HFFc6 (cell line): ENCODE results near the gene MORN5. TPM values are rescaled to one million over a fixed set of nuclear protein-coding genes. Genes with fewer than 3 reads are reported as not detected.
A peak's percentile ranks its signal among the peaks of the same experiment; 100 is the strongest.

Experiments
- DNase-seq: peaks from one replicate; pipeline ENCODE4 v3.0.0-alpha.2; 2018
- H3K27ac Mint-ChIP-seq: 2 replicates; pipeline ENCODE4 v1.8.0; 2020; ENCODE audit warnings: mild to moderate bottlenecking, mixed read lengths
- H3K27me3 Mint-ChIP-seq: 2 replicates; pipeline ENCODE4 v1.8.0; 2021; ENCODE audit warnings: mild to moderate bottlenecking, moderate library complexity, mixed read lengths; ENCODE audit not compliant: insufficient read depth
- H3K36me3 Mint-ChIP-seq: 2 replicates; pipeline ENCODE4 v1.8.0; 2021; ENCODE audit warnings: low read depth, mixed read lengths
- H3K4me1 Mint-ChIP-seq: 2 replicates; pipeline ENCODE4 v1.8.0; 2020; ENCODE audit warnings: low read depth, mixed read lengths
- H3K4me3 Mint-ChIP-seq: 2 replicates; pipeline ENCODE4 v1.8.0; 2020; ENCODE audit warnings: mild to moderate bottlenecking, moderate library complexity, mixed read lengths
- H3K9me3 Mint-ChIP-seq: 2 replicates; pipeline ENCODE4 v1.8.0; 2020; ENCODE audit warnings: mild to moderate bottlenecking, mixed read lengths
- total RNA-seq, 6 experiments: library from RNA; stranded (reverse); fragmentation: NEBNext Ultra II Directional; extraction: Animal tissue kit (Norgen Biotek cat#: 25700); gene quantifications; 2 replicates in 1 of 6; 3 replicates in 5 of 6; pipeline ENCODE4 v1.2.3, GENCODE V29; 2021
- TF ChIP-seq, protein P1 (sequence below): fragments of 200-600 bp; sonication (generic); IDR thresholded peaks from 2 replicates; pipeline ENCODE4 v1.5.0; 2021; ENCODE audit warnings: antibody characterized with exemption, mild to moderate bottlenecking

MORN5 gene
- total RNA-seq, 6 experiments from 2014 or later, result not detected

GRCh38 chr9:122122468-122122867 is 37.2 kb upstream of the MORN5 start:
- TF ChIP-seq, protein P1, sequence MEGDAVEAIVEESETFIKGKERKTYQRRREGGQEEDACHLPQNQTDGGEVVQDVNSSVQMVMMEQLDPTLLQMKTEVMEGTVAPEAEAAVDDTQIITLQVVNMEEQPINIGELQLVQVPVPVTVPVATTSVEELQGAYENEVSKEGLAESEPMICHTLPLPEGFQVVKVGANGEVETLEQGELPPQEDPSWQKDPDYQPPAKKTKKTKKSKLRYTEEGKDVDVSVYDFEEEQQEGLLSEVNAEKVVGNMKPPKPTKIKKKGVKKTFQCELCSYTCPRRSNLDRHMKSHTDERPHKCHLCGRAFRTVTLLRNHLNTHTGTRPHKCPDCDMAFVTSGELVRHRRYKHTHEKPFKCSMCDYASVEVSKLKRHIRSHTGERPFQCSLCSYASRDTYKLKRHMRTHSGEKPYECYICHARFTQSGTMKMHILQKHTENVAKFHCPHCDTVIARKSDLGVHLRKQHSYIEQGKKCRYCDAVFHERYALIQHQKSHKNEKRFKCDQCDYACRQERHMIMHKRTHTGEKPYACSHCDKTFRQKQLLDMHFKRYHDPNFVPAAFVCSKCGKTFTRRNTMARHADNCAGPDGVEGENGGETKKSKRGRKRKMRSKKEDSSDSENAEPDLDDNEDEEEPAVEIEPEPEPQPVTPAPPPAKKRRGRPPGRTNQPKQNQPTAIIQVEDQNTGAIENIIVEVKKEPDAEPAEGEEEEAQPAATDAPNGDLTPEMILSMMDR, result no peak
- Mint-ChIP-seq H3K27ac (no peak overlapping the region), H3K27me3 (peaks cover 8% of the 10 kb centered on the region; the same call in 1 of the 2 replicates), H3K9me3 (no peaks in the 10 kb centered on the region), H3K36me3 (no peaks in the 10 kb centered on the region), H3K4me1 (peaks cover 23% of the 10 kb centered on the region), H3K4me3 (no peak overlapping the region)
- DNase-seq, result no peak

- Mint-ChIP-seq H3K27me3 (peaks cover 8% of the 10 kb centered on the region; the same call in 1 of the 2 replicates), H3K4me1 (peaks cover 24% of the 10 kb centered on the region), H3K36me3 (no peaks in the 10 kb centered on the region)
Measured at GRCh38 chr9:122122903-122123632, 36.6 kb upstream of the MORN5 start.

DNA sequence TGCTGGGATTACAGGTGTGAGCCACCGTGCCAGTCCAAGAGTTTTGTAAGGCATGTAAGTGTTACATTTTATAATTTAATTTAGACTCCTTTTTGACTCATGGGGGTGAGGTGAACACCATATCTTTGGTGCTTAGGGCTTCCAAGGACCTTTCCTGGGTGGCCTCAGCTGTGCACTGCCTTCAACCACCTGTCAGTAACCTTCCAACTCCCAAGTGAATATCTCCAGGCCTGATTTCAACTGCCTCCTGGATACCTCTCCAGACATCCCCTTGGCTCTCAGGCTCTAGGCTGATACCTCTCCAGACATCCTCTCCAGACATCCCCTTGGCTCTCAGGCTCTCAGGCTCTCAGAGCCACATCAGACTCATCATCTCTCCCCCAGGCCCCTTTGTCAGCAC is 35.7 kb upstream of the MORN5 start:
- Mint-ChIP-seq H3K27ac (no peak overlapping the region), H3K4me1 (peaks cover 24% of the 10 kb centered on the region), H3K27me3 (peaks cover 8% of the 10 kb centered on the region; the same call in 1 of the 2 replicates), H3K9me3 (no peaks in the 10 kb centered on the region), H3K4me3 (no peak overlapping the region), H3K36me3 (no peaks in the 10 kb centered on the region)
- DNase-seq, result no peak
- TF ChIP-seq, protein P1, result no peak; the same call in 1 of the 2 replicates

More at GRCh38 chr9:122122903-122123632, 36.6 kb upstream of the MORN5 start:
- peak; percentile 41 for DNase-seq
- TF ChIP-seq, protein P1, result peak; percentile 99
- Mint-ChIP-seq H3K27ac (no peak overlapping the region), H3K4me3 (no peak overlapping the region), H3K9me3 (no peaks in the 10 kb centered on the region)

GRCh38 chr9:122124528-122124927 is 35.2 kb upstream of the MORN5 start:
- H3K27me3 Mint-ChIP-seq, result peaks cover 8% of the 10 kb centered on the region; the same call in 1 of the 2 replicates
- no peaks in the 10 kb centered on the region for H3K9me3 Mint-ChIP-seq
- no peaks in the 10 kb centered on the region for H3K36me3 Mint-ChIP-seq
- H3K4me1 Mint-ChIP-seq, result peaks cover 24% of the 10 kb centered on the region
- no peak overlapping the region for H3K27ac Mint-ChIP-seq
- TF ChIP-seq, protein P1, result no peak
- no peak for DNase-seq
- no peak overlapping the region for H3K4me3 Mint-ChIP-seq

DNA sequence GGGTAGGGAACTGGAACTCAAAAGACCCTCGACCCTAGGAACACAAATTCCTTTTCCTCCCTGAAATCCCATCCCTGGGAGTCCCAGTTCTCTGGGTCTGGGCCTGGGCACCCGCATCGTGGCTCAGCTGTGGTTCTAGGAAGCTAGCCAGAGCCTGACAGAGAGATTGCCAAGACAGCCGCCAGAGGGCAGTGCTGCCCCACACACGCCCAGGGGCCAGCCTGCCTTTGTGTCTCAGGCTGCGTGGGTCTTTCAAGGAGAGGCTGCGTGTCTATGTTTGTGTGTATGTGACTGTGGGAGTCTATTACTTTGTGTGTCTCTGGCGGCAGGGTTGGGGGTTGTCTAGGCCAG is 34.6 kb upstream of the MORN5 start:
- TF ChIP-seq, protein P1, result peak; percentile 98
- H3K27ac Mint-ChIP-seq, result peak overlapping the region; percentile 20
- peaks cover 24% of the 10 kb centered on the region for H3K4me1 Mint-ChIP-seq
- no peaks in the 10 kb centered on the region for H3K9me3 Mint-ChIP-seq
- H3K27me3 Mint-ChIP-seq, result peaks cover 8% of the 10 kb centered on the region; the same call in 1 of the 2 replicates
- H3K4me3 Mint-ChIP-seq, result no peak overlapping the region; the same call in 1 of the 2 replicates
- no peaks in the 10 kb centered on the region for H3K36me3 Mint-ChIP-seq
- peak; percentile 73 for DNase-seq
